Suppressor macrophage (primary cell): ENCODE data around the gene CDH13.

ENCODE experiments used
- DNase-seq, 4 experiments: peaks; one replicate each; pipeline ENCODE4 v3.0.0-alpha.2; 2020 to 2022

CDH13 gene

GRCh38 chr16:82793528-82794245 is 166.9 kb downstream of the CDH13 start:
- DNase-seq, result peak in 2 of 4 experiments; percentile 35 to 46

DNA sequence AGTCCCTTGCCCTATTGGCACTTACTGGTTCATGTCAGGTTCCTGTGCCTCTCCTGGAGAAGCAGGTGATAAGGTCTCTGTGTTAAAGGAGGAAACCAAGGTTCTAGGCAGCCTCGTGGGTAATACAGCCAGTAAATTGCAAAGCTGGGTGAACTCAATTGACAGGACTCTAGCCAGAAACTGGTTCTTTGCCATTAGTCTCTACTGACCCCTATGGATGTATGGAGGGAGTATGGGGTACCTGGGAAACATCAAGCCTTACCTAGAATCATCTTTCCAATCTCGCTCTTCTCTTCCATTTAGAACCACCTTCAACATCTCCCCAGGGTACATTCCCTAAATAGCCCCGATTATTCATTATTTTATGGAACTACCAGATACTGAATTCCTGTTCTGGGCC is 169.3 kb downstream of the CDH13 start:
- DNase-seq, result no peak

DNA sequence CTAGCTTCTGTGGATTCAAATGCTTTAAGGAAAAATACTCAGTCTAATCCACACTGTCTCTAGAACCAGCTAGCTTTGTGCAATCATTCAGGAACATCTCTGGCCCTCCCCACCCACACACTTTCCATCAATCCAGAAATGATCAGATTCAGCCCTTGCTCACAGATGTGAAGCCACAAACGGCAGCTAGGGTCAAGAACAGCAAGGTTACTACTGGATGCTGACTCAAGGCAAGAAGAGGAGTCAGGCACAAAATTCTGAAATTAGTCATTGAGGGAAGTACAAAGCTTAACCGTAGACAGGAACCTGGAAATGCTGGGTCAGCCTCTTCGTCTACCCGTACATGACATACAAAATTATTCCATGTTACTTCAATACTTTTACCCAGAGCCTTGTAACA is 174.6 kb downstream of the CDH13 start:
- peak in 1 of 4 experiments; percentile 3 for DNase-seq

- DNase-seq, result no peak
Measured at GRCh38 chr16:82805866-82806265, 179.1 kb downstream of the CDH13 start.

DNA sequence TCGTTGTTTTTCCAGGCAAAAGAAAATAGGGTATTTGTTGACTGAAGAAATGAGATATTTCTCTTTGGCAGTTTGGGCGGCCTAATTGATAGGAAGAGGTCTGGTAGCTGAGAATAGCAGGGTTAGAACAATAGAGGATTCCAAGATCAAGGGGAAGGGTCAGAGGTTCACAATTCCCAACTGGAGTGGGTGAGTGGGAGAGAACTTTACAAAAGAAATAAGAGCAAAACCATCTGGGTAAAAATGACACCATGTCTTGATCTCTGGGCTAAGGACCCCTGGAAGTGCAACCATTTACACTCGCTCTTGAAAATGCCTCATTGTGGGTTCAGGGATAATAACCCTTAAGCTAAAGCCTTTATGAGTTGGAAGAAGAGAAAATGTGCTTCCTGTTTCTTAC is 180.5 kb downstream of the CDH13 start:
- DNase-seq, result no peak

GRCh38 chr16:82808036-82808435 is 181.3 kb downstream of the CDH13 start:
- no peak for DNase-seq

DNA sequence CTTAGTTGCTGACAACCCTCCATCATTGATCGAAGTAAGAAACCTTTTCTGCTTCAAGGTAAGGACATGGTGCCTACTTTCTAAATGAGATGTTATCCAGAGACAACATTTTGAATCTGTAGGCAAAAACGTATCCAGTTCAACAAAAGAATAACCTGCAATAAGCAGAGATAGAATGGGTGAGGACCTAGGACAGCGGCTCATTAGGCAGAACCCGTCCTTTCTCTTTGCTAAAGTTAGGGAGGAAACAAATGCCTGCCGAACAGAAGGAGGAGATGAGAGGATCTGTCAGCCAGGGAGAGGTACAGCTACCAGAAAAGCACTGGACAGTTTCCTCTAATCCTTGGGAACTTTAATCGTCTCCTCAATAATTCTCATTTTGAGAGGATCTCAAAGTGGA is 183.3 kb downstream of the CDH13 start:
- DNase-seq, result no peak

DNA sequence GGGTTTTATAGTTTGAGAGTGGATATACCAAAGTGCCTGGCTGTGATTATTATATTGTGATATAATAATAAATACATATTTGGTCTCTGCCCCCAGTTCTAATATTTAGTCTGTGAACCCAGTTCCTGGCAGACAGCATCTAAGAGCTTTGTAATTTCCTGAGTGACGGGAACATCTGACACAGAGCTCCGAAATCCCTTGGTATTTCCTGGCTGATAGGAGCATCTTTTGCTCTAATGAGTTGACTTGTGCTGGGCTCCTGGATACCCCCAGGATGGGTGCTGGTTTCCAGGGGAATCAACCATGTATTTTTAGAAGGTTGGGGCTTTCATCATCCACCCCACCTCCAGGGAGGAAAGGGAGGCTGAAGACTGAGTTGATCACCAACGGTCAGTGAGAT is 187.3 kb downstream of the CDH13 start:
- no peak for DNase-seq

GRCh38 chr16:82819286-82819685 is 192.5 kb downstream of the CDH13 start:
- DNase-seq, result no peak

DNA sequence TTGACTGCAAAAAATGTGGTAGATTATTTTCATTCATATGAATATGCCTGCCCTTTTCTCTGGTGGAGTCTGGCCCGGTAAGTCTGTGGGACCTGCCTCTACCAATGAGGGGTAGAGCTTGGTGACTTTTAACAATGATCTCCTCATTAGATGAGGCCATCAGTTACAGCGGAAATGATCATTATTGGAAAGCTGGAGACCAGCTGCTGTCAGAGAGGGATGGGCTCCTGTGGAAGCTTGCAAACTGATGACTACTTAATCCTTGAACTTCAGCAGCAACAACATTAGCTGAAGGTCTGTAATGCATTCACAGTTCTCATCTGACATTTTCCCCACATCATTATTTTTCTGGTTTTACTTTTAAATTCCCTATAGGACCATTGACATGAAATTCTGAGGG is 194.1 kb downstream of the CDH13 start:
- no peak for DNase-seq

- DNase-seq, result no peak
Measured at GRCh38 chr16:82824408-82824807, 197.6 kb downstream of the CDH13 start.

DNA sequence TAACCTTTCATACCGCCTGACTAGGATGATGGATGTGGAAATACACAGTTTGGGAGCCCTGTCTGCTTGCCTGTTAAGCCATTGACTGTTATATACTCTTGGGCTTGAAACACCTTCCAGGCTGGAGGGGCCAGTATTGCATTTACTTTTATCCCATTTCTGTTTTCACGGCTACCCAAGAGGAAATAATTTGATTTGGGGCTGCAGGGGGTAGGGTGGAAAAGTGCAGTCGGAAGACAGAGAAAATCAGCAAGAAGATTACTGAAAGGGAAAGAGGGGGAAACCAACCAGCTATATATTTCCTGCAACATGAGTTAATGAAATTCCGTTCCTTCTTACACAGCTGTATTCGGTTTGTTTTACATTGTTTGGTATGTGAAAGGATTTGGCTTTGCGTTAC is 202.5 kb downstream of the CDH13 start:
- DNase-seq, result no peak

- no peak for DNase-seq
Measured at GRCh38 chr16:82830944-82831343, 204.2 kb downstream of the CDH13 start.

GRCh38 chr16:82832821-82833220 is 206.1 kb downstream of the CDH13 start:
- no peak for DNase-seq

DNA sequence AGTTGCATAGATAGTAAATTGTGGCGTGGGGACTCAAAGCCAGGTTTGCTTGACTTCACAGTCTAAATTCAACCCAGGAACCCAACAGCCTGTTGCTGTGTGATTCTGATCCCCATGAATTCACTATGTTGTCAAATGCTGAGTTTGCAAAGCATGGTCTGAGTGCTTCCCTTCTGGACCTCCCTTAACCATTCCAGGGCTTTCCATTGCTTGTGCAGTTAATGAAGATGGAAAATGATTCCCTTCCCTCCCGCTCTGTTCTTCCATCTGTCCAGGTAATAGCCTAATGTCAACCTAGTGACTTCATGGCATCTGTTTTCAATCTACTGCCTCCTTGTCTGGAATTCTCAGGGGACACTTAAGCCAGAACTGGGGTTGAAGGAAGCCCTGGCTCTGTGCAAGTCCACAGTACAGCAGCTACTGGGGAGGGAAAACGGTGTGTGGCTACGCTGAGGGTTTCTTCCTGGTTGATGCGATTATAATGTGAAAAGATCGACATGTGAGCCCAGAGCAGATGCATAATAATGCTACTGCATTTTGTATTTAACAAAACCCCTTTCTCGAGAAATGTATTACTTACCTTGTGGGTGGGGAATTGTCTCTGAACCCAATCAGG is 206.7 kb downstream of the CDH13 start:
- no peak for DNase-seq

GRCh38 chr16:82834151-82834815 is 207.5 kb downstream of the CDH13 start:
- DNase-seq, result no peak

- DNase-seq, result no peak
Measured at GRCh38 chr16:82835487-82836155, 208.9 kb downstream of the CDH13 start.

GRCh38 chr16:82841108-82841507 is 214.3 kb downstream of the CDH13 start:
- DNase-seq, result no peak

- no peak for DNase-seq
Measured at GRCh38 chr16:82843606-82844271, 217.0 kb downstream of the CDH13 start.

- no peak for DNase-seq
Measured at GRCh38 chr16:82845116-82845515, 218.3 kb downstream of the CDH13 start.

GRCh38 chr16:82846806-82847205 is 220.0 kb downstream of the CDH13 start:
- no peak for DNase-seq

- DNase-seq, result no peak
Measured at GRCh38 chr16:82848013-82848412, 221.2 kb downstream of the CDH13 start.
